CD4-positive, alpha-beta T cell treated with Interferon alpha-2 for 1 hour (primary cell): Measurements from ENCODE around the gene COL18A1.

Experiments
- DNase-seq, 2 donors: peaks; one replicate each; pipeline ENCODE4 v3.0.0-alpha.2; 2020 to 2022

COL18A1 gene

GRCh38 chr21:45481977-45482898 is 77.3 kb downstream of the COL18A1 start:
- DNase-seq, result no peak

GRCh38 chr21:45482899-45483821 is 78.2 kb downstream of the COL18A1 start:
- DNase-seq, result peak; percentile 43 to 50

GRCh38 chr21:45484318-45484717 is 79.4 kb downstream of the COL18A1 start:
- no peak for DNase-seq

- DNase-seq, result no peak
These were observed 80.9 kb downstream of the COL18A1 start for GRCh38 chr21:45485686-45486442.

- DNase-seq, result no peak
These were observed 81.6 kb downstream of the COL18A1 start for GRCh38 chr21:45486443-45487160.

- DNase-seq, result no peak
These were observed 82.3 kb downstream of the COL18A1 start for GRCh38 chr21:45487161-45487806.

- no peak for DNase-seq
These were observed 83.1 kb downstream of the COL18A1 start for GRCh38 chr21:45487891-45488600.

GRCh38 chr21:45488931-45489721 is 84.2 kb downstream of the COL18A1 start:
- no peak for DNase-seq

GRCh38 chr21:45489722-45489982 is 84.7 kb downstream of the COL18A1 start:
- no peak for DNase-seq

GRCh38 chr21:45490049-45490731 is 85.2 kb downstream of the COL18A1 start:
- no peak for DNase-seq

- no peak for DNase-seq
These were observed 86.1 kb downstream of the COL18A1 start for GRCh38 chr21:45491056-45491455.

- DNase-seq, result no peak
These were observed 86.7 kb downstream of the COL18A1 start for GRCh38 chr21:45491623-45492022.

GRCh38 chr21:45492765-45493164 is 87.8 kb downstream of the COL18A1 start:
- DNase-seq, result no peak

- no peak for DNase-seq
These were observed 88.5 kb downstream of the COL18A1 start for GRCh38 chr21:45493401-45494001.

GRCh38 chr21:45494135-45494850 is 89.3 kb downstream of the COL18A1 start:
- no peak for DNase-seq

GRCh38 chr21:45494851-45495680 is 90.1 kb downstream of the COL18A1 start:
- DNase-seq, result no peak

GRCh38 chr21:45496151-45496967 is 91.4 kb downstream of the COL18A1 start:
- no peak for DNase-seq
